ENCODE results near the gene PCNT.
"Not testable (repeated sequence)": the region's sequence is repeated elsewhere in the genome, so short reads cannot be mapped to it uniquely, and the experiment has no call there.

DNA sequence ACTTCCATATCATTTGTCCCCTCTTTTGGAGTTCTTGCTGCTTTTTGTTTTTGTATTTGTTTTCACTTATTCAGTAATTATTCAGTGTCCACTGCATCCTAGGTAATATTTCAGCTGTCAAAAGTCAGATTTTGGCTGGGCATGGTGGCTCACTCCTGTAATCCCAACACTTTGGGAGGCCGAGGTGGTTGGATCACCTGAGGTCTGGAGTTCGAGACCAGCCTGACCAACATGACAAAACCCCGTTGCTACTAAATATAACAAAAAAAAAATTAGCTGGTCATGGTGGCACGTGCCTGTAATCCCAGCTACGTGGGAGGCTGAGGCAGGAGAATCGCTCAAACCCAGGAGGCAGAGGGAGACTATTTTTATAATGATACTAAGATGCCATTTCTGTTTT lies 141.2 kb downstream of the PCNT start:
- not testable (repeated sequence) for TF ChIP-seq RFX5 (IDR thresholded peaks at IDR 0.05; ENCODE audit: borderline replicate concordance, low read depth, low read length); BRCA1 (IDR thresholded peaks at IDR 0.05; ENCODE audit: low read depth, low read length); SP1 (IDR thresholded peaks at IDR 0.05; ENCODE audit: low read depth, low read length); BCL11A (IDR thresholded peaks at IDR 0.05; ENCODE audit: low read depth in 2 of 2, low read length in 2 of 2); EZH2 (IDR thresholded peaks at IDR 0.05; ENCODE audit: low read depth, low read length, severe bottlenecking); TAF1 (IDR thresholded peaks at IDR 0.05; ENCODE audit: low read depth, low read length); EGR1 (IDR thresholded peaks at IDR 0.05; ENCODE audit: borderline replicate concordance, low read depth, low read length); RAD21 (IDR thresholded peaks at IDR 0.05 in 1 of 2, conservative IDR thresholded peaks at IDR 0.05 in 1 of 2; ENCODE audit: low read depth in 2 of 2, low read length in 2 of 2); TEAD4 (IDR thresholded peaks at IDR 0.05; ENCODE audit: low read depth, low read length)
- TF ChIP-seq, protein P1, sequence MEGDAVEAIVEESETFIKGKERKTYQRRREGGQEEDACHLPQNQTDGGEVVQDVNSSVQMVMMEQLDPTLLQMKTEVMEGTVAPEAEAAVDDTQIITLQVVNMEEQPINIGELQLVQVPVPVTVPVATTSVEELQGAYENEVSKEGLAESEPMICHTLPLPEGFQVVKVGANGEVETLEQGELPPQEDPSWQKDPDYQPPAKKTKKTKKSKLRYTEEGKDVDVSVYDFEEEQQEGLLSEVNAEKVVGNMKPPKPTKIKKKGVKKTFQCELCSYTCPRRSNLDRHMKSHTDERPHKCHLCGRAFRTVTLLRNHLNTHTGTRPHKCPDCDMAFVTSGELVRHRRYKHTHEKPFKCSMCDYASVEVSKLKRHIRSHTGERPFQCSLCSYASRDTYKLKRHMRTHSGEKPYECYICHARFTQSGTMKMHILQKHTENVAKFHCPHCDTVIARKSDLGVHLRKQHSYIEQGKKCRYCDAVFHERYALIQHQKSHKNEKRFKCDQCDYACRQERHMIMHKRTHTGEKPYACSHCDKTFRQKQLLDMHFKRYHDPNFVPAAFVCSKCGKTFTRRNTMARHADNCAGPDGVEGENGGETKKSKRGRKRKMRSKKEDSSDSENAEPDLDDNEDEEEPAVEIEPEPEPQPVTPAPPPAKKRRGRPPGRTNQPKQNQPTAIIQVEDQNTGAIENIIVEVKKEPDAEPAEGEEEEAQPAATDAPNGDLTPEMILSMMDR (IDR thresholded peaks at IDR 0.05; ENCODE audit: control extremely low read depth in 1 of 3, insufficient read depth in 1 of 3, low read depth in 1 of 3, low read length in 3 of 3) = not testable (repeated sequence)
- TF ChIP-seq, protein P2, sequence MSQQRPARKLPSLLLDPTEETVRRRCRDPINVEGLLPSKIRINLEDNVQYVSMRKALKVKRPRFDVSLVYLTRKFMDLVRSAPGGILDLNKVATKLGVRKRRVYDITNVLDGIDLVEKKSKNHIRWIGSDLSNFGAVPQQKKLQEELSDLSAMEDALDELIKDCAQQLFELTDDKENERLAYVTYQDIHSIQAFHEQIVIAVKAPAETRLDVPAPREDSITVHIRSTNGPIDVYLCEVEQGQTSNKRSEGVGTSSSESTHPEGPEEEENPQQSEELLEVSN (IDR thresholded peaks at IDR 0.05) = not testable (repeated sequence)
- TF ChIP-seq, protein P3, sequence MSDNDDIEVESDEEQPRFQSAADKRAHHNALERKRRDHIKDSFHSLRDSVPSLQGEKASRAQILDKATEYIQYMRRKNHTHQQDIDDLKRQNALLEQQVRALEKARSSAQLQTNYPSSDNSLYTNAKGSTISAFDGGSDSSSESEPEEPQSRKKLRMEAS (IDR thresholded peaks at IDR 0.05) = not testable (repeated sequence)
- TF ChIP-seq, protein P4, sequence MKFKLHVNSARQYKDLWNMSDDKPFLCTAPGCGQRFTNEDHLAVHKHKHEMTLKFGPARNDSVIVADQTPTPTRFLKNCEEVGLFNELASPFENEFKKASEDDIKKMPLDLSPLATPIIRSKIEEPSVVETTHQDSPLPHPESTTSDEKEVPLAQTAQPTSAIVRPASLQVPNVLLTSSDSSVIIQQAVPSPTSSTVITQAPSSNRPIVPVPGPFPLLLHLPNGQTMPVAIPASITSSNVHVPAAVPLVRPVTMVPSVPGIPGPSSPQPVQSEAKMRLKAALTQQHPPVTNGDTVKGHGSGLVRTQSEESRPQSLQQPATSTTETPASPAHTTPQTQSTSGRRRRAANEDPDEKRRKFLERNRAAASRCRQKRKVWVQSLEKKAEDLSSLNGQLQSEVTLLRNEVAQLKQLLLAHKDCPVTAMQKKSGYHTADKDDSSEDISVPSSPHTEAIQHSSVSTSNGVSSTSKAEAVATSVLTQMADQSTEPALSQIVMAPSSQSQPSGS (IDR thresholded peaks at IDR 0.05; ENCODE audit: low read length) = not testable (repeated sequence)
